NCI-H446 (cell line): Measurements from ENCODE around the gene VWDE.
"Not testable (repeated sequence)": the region's sequence is repeated elsewhere in the genome, so short reads cannot be mapped to it uniquely, and the experiment has no call there.

ENCODE experiments used
- DNase-seq, 2 experiments: peaks; one replicate each; lab custom pipeline; 2025; lab: John Stamatoyannopoulos, UW

VWDE gene

GRCh38 chr7:12403287-12404181 is at the start of gene VWDE:
Gene VWDE, minus strand, starts transcription at chr7:12403865. Its CDS starts 149 bp downstream, at chr7:12403716.
- peak; percentile 41 to 63 for DNase-seq

DNA sequence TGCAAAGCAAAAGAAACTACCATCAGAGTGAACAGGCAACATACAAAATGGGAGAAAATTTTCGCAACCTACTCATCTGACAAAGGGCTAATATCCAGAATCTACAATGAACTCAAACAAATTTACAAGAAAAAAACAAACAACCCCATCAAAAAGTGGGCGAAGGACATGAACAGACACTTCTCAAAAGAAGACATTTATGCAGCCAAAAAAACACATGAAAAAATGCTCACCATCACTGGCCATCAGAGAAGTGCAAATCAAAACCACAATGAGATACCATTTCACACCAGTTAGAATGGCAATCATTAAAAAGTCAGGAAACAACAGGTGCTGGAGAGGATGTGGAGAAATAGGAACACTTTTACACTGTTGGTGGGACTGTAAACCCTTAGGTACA is 49.5 kb upstream of the VWDE start:
- not testable (repeated sequence) for DNase-seq

DNA sequence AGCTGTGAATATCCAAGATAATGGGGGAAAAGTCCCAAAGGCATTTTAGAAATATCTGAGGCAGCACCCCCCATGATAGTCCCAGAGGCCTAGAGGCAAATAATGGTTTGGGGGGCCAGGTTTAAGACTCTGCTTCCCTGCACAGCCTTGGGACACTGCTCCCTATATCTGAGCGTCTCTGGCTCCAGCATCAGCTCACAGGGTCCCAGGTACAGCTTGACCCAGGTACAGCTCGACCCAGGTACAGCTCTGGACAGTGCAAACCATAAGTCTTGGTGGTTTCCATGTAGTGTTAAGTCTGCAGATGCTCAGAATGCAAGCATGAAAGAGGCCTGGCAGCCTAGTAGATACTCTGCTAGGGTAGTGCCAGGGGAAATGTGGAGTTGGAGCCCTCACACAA is 47.0 kb upstream of the VWDE start:
- no peak for DNase-seq

DNA sequence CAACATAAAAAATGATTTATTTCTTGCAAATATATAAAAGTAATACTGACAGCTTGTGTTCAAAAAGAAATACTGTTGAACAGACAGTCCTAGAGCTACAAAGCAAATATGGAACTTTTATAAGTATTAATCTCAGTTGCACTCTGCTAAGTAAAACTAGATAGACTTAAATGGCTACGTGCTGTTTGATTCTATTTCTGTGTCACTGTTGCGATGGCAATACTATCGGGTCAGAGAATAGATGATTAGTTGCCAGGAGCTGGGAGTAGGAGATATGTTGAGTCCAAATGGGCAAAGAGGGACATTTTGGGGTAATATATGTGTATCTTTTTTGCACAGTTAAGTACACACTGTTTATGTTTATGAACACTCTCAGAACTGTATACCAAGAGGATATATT is 41.1 kb upstream of the VWDE start:
- no peak for DNase-seq

GRCh38 chr7:12440229-12440628 is 36.6 kb upstream of the VWDE start:
- no peak for DNase-seq

GRCh38 chr7:12436896-12437535 is 33.4 kb upstream of the VWDE start:
- peak; percentile 38 to 66 for DNase-seq

DNA sequence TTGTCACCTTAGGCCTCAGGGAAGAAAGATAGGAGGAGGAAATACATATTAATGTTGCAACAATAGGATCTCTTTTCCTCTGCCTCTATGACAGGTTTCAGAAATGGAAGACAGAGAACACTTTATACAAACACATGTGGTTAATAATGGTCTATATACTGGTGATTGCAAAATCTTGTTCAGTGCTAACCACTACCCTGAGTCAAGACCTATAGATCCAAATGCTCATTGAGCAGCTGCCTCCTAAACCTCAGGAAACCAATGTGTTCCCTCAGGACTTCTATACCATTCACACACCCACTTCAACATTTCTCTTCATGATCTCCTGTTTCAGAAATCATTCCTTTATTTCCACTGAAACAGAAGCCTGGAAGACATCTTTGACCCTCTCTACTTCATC is 32.5 kb upstream of the VWDE start:
- DNase-seq, result no peak

DNA sequence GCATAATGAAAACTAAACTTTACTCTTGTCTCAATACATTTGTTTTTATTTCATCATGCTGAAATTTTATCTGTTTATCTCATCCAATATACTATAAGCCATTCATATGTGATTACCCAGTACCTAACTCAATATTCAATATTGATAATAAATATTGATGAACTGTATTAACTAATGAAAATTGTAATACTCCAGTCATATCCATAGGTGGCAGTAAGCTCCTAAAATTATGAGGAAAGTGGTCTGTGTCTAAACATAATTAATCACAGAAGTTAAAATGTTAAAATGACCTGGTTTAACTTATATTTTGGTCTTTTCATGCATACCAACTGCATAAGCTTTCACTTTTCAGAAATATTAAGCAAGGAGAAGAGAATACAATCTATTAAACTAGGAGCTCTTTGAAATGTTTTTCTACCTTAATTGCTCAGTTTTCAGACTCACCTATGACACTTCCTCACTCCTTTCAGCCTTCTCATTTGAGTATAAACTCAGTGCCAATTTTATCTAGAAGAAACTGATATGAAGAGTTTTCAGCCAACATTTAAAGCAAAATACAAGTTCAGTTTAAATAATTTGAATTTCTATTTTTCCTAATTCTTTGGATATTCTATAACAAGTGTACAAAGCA is 30.5 kb upstream of the VWDE start:
- peak in 1 of 2 experiments; percentile 20 for DNase-seq

GRCh38 chr7:12431886-12432556 is 28.4 kb upstream of the VWDE start:
- no peak for DNase-seq

DNA sequence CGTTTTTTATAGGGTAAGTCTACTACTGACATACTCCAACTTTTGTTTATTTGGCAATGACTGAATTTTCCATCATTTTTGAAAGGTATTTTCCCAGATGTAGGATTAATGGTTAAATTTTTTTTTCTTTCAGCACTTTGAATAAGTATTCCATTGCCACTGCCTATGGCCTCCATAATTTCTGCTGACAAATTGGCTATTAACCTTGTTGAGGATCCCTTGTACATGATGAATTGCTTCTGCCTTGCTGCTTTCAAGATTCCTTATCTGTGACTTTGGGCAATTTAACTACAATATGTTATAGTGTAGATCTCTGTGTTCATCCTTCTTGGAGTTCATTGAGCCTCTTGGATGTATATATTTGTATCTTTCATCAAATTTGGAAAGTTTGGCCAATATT is 21.6 kb upstream of the VWDE start:
- no peak for DNase-seq

- no peak for DNase-seq
Observed at GRCh38 chr7:12423997-12424745, 20.5 kb upstream of the VWDE start.

- DNase-seq, result no peak
Observed at GRCh38 chr7:12423355-12423996, 19.8 kb upstream of the VWDE start.

- no peak for DNase-seq
Observed at GRCh38 chr7:12422554-12423320, 19.1 kb upstream of the VWDE start.

- no peak for DNase-seq
Observed at GRCh38 chr7:12418452-12418851, 14.8 kb upstream of the VWDE start.

GRCh38 chr7:12415072-12415471 is 11.4 kb upstream of the VWDE start:
- no peak for DNase-seq

DNA sequence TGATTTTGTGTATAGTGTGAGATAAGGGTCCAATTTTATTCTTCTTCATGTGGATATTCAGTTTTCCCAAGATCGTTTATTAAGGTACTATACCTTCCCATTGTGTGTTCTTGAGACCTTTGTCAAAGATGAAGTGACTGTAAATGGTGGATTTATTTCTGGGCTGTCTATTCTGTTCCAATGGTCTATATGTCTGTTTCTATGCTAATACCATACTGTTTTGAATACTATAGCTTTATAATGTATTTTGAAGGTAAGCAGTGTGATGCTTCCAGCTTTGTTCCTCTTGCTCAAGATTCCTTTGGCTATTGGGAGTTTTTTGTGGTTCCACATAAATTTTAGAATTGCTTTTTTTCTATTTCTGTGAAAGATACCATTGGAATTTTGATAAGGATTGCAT is 8.7 kb upstream of the VWDE start:
- DNase-seq, result no peak

DNA sequence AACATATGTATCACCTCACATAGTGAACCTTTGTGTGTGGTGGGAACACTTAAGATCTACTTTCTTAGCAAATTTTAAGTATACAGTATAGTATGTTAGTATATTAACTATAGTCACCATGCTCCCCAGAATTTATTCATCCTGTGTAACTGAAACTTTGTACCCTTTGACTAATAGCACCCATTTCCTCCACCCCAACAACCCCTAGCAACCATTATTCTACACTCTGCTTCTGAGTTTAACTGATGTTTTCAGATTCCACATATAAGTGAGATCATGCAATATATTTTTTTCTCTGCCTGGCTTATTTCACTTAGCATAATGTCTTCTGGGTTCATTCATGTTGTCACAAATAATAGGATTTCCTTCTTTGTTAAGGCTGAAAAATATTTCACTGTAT is 6.9 kb upstream of the VWDE start:
- DNase-seq, result no peak

DNA sequence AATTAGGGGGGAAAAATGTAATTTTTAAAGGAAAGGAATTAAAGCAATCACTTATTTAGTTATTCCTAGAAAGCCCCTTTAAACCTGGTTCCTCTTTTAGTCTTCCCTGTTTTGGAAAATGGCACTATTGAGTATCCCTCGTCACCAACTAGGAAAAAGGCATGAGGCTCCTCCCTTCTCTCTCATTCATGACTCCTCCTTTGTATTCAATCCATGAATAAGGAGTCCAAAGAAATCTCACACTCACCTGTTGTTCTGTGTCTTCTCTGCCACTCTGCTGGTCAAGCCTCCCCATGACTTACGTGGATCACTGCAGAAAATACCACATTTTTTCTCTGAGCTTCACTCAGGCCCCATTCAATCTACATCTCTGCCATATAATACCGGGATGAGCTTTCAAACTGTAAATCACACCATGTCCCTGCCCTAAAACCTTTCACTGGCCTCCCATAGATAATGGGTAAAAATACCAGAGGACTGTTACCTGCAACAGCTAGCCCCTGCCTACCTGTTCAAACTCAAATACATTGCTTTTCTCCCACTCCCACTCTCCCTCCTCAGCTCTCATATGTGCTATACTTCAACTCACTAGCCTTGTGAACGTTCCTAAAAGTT is 5.5 kb upstream of the VWDE start:
- DNase-seq, result no peak

GRCh38 chr7:12407652-12408051 is 4.0 kb upstream of the VWDE start:
- not testable (repeated sequence) for DNase-seq

GRCh38 chr7:12402365-12402725 is 1.3 kb downstream of the VWDE start:
- DNase-seq, result no peak
